Neuron (in vitro differentiated cells): Measurements from ENCODE around the gene ITGB2.
"Not testable (repeated sequence)": the region's sequence is repeated elsewhere in the genome, so short reads cannot be mapped to it uniquely, and the experiment has no call there.

ENCODE experiments used
- H2AFZ ChIP-seq: one replicate; pipeline ENCODE4 v1.6.1; 2013; ENCODE audit warnings: low read depth, mild to moderate bottlenecking, inconsistent platforms, low read length, moderate library complexity
- H3K27me3 ChIP-seq: one replicate; pipeline ENCODE4 v1.6.1; 2013; ENCODE audit warnings: low read length; ENCODE audit not compliant: insufficient read depth
- H3K36me3 ChIP-seq: one replicate; pipeline ENCODE4 v1.6.1; 2013; ENCODE audit warnings: low read length; ENCODE audit not compliant: insufficient read depth
- H3K4me1 ChIP-seq: one replicate; pipeline ENCODE4 v1.6.1; 2013; ENCODE audit warnings: low read length; ENCODE audit not compliant: insufficient read depth
- H3K4me3 ChIP-seq: 2 replicates; pipeline ENCODE4 v1.5.1; 2013; ENCODE audit warnings: mild to moderate bottlenecking, low read length, moderate library complexity
- H3K9me3 ChIP-seq: one replicate; pipeline ENCODE4 v1.6.1; 2013; ENCODE audit warnings: low read length

Gene ITGB2

GRCh38 chr21:44887126-44887806, 33.4 kb downstream of the ITGB2 start:
- Histone ChIP-seq H2AFZ (no peak overlapping the region), H3K36me3 (no peaks in the 10 kb centered on the region), H3K4me1 (no peaks in the 10 kb centered on the region), H3K9me3 (no peaks in the 10 kb centered on the region), H3K4me3 (no peak overlapping the region), H3K27me3 (peaks cover 39% of the 10 kb centered on the region)

GRCh38 chr21:44886113-44887075, 34.3 kb downstream of the ITGB2 start:
- Histone ChIP-seq H3K36me3 (no peaks in the 10 kb centered on the region), H3K9me3 (no peaks in the 10 kb centered on the region), H2AFZ (no peak overlapping the region), H3K4me1 (no peaks in the 10 kb centered on the region), H3K27me3 (peaks cover 43% of the 10 kb centered on the region), H3K4me3 (no peak overlapping the region)

- no peaks in the 10 kb centered on the region for H3K4me1 ChIP-seq
- H3K9me3 ChIP-seq, result no peaks in the 10 kb centered on the region
- H3K27me3 ChIP-seq, result peaks cover 39% of the 10 kb centered on the region
- H2AFZ ChIP-seq, result no peak overlapping the region
- no peak overlapping the region for H3K4me3 ChIP-seq
- H3K36me3 ChIP-seq, result no peaks in the 10 kb centered on the region
Observed at GRCh38 chr21:44885615-44886014, 35.1 kb downstream of the ITGB2 start.

- H3K4me3 ChIP-seq, result no peak overlapping the region
- no peak overlapping the region for H2AFZ ChIP-seq
- peaks cover 32% of the 10 kb centered on the region for H3K27me3 ChIP-seq
- H3K9me3 ChIP-seq, result no peaks in the 10 kb centered on the region
- H3K4me1 ChIP-seq, result no peaks in the 10 kb centered on the region
- no peaks in the 10 kb centered on the region for H3K36me3 ChIP-seq
Observed at GRCh38 chr21:44884097-44884496, 36.6 kb downstream of the ITGB2 start.

GRCh38 chr21:44883250-44883649, 37.4 kb downstream of the ITGB2 start:
- Histone ChIP-seq H2AFZ (no peak overlapping the region), H3K9me3 (no peaks in the 10 kb centered on the region)

GRCh38 chr21:44881198-44881872, 39.4 kb downstream of the ITGB2 start:
- H3K4me3 ChIP-seq, result no peak overlapping the region
- no peaks in the 10 kb centered on the region for H3K4me1 ChIP-seq
- no peaks in the 10 kb centered on the region for H3K36me3 ChIP-seq
- H2AFZ ChIP-seq, result no peak overlapping the region
- H3K27me3 ChIP-seq, result peaks cover 20% of the 10 kb centered on the region
- no peaks in the 10 kb centered on the region for H3K9me3 ChIP-seq

More at GRCh38 chr21:44883250-44883649, 37.4 kb downstream of the ITGB2 start:
- Histone ChIP-seq H3K4me3 (no peak overlapping the region), H3K4me1 (no peaks in the 10 kb centered on the region), H3K36me3 (no peaks in the 10 kb centered on the region), H3K27me3 (peaks cover 32% of the 10 kb centered on the region)

GRCh38 chr21:44880405-44881197, 40.1 kb downstream of the ITGB2 start:
- H3K4me3 ChIP-seq, result no peak overlapping the region
- no peaks in the 10 kb centered on the region for H3K36me3 ChIP-seq
- peaks cover 16% of the 10 kb centered on the region for H3K27me3 ChIP-seq
- H3K4me1 ChIP-seq, result no peaks in the 10 kb centered on the region
- no peaks in the 10 kb centered on the region for H3K9me3 ChIP-seq
- H2AFZ ChIP-seq, result no peak overlapping the region

GRCh38 chr21:44879238-44879637, 41.5 kb downstream of the ITGB2 start:
- H3K27me3 ChIP-seq, result peaks cover 16% of the 10 kb centered on the region
- not testable (repeated sequence) for H3K36me3 ChIP-seq, H3K4me3 ChIP-seq, H3K9me3 ChIP-seq, H2AFZ ChIP-seq, H3K4me1 ChIP-seq

- Histone ChIP-seq H2AFZ (no peak overlapping the region), H3K9me3 (no peaks in the 10 kb centered on the region), H3K36me3 (no peaks in the 10 kb centered on the region), H3K4me3 (no peak overlapping the region), H3K4me1 (no peaks in the 10 kb centered on the region), H3K27me3 (peaks cover 10% of the 10 kb centered on the region)
Observed at GRCh38 chr21:44878053-44878982, 42.4 kb downstream of the ITGB2 start.

GRCh38 chr21:44876849-44877575, 43.7 kb downstream of the ITGB2 start:
- H2AFZ ChIP-seq, result no peak overlapping the region
- H3K4me3 ChIP-seq, result no peak overlapping the region
- no peaks in the 10 kb centered on the region for H3K36me3 ChIP-seq
- peaks cover 4% of the 10 kb centered on the region for H3K4me1 ChIP-seq
- H3K9me3 ChIP-seq, result no peaks in the 10 kb centered on the region
- H3K27me3 ChIP-seq, result peaks cover 2% of the 10 kb centered on the region

- H3K36me3 ChIP-seq, result no peaks in the 10 kb centered on the region
- no peaks in the 10 kb centered on the region for H3K27me3 ChIP-seq
- no peak overlapping the region for H3K4me3 ChIP-seq
Observed at GRCh38 chr21:44875316-44875700, 45.4 kb downstream of the ITGB2 start.

More at GRCh38 chr21:44875316-44875700, 45.4 kb downstream of the ITGB2 start:
- H2AFZ ChIP-seq, result no peak overlapping the region
- no peaks in the 10 kb centered on the region for H3K9me3 ChIP-seq
- peaks cover 19% of the 10 kb centered on the region for H3K4me1 ChIP-seq
